ENCODE data around the gene MGP.

The MGP gene

DNA sequence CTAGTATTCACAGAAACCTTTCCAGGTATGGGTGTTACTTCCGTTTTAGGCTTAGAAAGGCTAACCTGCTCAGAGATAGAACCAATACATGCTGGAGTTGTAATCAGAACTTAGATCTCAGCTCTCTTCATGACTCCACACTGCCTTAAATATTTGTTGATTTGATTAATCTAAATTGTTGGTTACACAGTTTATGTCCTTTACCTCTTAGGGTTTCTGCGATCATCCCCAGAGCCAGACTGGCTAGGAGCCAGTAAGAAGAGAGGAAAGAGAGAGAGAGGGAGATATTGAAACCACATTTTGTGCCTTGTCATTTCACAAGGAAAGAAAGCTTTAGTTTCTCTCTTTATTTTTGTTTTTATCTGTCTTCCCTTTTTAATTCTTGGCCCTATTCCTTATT, 16.8 kb upstream of the MGP start:
- no peak for DNase-seq (ENCODE audit: low read depth)

DNA sequence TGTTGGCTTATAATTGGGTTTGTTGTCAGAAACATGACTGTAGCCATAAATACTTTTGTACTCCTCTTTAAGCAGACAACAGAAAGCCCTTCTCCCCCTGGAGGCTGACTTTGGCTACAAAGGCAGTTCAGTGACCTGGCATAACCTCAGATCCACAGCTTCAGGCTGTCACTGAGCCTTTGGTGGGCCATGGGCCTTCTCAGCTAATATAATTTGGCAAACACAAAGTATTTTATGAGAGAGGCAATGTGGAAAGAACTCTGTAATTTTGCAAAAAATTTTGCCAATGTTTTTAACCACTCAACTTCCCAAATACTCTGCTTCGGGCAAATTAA, 15.5 kb upstream of the MGP start:
- DNase-seq (ENCODE audit: low read depth) = no peak

- no peak for DNase-seq (ENCODE audit: low read depth)
These were observed 15.0 kb upstream of the MGP start for GRCh38 chr12:14900521-14901227.

DNA sequence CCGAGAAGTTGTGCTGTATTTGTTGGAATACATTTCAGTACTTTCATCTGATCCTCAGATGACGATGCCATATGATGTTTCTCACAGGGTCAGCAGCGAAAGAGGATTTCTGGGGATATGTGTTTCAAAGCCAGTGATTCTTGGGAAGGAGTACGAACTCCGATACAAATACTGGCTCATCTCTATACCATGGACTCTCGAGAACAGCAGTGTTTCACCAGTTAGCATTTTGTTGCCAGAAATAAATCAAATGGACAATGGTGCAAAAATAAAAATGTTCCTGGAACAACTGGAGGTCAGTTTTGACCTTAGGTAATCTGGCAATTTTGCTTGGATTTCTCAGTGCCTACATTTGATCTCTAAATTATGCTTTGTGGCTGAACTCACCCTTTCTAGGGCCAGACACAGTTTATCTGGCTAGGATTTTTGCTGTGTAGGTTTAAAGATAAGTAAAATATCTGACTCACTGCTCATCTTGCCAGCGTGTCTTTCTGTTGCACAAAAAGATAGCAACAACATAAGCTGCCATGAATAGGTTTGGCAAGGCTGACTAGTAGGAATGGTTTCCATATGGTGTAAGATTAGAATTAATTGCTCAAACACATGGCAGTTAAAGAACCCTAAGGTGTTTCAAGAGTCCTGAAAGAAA, 11.0 kb upstream of the MGP start:
- no peak for DNase-seq (ENCODE audit: low read depth)

- DNase-seq (ENCODE audit: low read depth) = no peak
These were observed 8.0 kb upstream of the MGP start for GRCh38 chr12:14893506-14894250.

DNA sequence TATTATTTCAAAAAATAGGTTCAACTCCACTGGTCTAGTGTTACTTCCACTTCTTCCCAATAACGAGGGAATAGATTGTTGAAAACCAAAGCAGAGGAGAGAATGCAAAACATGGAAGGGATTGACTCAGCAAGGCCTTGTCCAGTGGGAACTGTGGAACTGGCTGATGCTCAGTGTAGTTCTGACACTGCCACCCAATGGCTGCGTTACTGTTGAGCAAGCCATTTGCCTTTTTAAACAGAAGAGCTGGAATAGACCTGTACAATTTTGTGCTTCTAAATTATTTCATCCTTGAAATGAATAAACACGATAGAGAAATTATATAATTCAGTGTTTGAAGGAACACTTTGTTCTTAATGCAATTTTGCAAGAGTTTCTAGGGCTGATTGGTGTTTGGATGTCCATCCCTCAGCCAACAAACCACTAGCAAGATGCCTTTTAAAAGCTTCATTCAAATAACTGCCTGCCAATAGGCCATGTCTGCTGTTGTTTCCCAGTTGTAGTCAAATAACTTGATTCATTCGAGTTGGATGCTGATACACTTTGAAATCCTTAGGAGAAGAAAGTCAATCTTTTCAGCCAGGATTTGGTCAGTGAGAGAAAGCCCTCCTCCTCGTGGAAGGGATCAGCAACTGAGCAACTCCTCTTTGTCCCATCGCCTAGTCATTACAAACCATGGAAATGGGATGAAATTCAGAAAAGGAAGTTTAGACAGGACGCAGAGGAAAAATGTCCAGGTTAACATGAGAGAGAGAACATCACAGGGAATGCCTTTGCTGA, 7.3 kb upstream of the MGP start:
- DNase-seq (ENCODE audit: low read depth) = no peak

DNA sequence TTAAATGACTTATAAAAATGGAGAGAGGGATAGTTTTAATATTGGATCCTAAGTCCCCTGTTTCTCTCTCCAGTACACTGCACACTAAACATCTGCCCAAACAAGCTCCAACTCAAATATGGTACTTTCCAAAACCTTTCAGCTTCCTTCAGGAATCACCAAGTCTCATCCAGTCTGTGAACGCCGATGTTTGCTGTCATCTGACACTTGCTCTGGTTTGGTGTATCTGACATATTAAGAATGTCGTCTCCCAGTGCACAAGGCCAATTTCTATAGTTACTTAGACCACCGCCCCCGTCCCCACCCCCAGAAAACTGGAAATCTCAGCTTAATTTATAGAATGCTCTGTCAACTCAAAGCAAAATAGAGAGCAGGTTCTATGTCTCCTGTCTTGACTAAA, 5.0 kb upstream of the MGP start:
- no peak for DNase-seq (ENCODE audit: low read depth)

GRCh38 chr12:14886271-14886670, 617 bp upstream of the MGP start:
- DNase-seq (ENCODE audit: low read depth) = no peak

DNA sequence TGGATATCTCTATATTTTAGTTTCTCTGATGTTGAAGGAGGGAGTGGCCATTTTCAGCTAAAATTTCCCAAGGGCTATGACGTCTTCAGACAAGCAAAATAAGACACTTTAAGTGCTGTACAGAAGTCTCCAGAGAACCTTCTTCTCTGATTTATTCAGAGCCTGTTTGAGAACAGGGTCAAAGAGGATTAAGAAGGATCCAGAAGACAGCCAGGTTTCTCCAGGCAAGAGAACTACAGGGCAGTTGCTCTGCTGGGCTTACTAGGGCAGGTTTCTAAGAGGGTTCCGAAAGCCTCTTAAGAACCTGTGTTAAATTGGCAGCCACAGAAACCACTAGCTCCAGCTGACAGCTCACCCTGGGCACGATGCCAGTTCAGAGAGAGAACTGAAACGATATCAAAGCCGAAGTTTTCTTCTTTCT, 1.2 kb downstream of the MGP start:
- peak; percentile 53 for DNase-seq (ENCODE audit: low read depth)

GRCh38 chr12:14883686-14884085, 2.0 kb downstream of the MGP start:
- DNase-seq (ENCODE audit: low read depth) = no peak

DNA sequence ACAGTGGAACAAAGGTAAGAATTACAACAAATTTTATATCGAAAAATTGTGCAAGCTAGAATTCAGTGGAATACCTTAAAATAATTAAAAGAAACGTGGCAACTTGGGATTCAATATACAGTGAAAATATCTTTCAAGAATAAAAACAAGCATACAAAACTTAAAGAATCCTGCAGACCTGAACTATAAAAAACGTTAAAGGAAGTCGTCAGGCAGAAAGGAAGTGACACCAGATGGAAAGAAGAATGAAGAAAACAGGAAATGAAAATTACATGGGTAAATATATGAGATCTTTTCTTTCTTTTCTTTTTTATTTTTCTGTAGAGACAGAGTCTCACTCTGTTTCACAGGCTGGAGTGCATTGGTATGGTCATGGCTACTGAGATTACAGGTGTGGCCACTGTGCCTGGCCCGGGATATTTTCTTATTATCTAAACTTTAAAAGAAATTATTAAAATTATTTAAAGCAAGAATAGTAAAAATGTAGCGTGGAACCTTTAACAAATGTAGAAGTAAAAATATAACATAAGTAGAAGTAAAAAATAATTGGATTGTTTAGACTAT, 4.7 kb downstream of the MGP start:
- DNase-seq (ENCODE audit: low read depth) = no peak

DNA sequence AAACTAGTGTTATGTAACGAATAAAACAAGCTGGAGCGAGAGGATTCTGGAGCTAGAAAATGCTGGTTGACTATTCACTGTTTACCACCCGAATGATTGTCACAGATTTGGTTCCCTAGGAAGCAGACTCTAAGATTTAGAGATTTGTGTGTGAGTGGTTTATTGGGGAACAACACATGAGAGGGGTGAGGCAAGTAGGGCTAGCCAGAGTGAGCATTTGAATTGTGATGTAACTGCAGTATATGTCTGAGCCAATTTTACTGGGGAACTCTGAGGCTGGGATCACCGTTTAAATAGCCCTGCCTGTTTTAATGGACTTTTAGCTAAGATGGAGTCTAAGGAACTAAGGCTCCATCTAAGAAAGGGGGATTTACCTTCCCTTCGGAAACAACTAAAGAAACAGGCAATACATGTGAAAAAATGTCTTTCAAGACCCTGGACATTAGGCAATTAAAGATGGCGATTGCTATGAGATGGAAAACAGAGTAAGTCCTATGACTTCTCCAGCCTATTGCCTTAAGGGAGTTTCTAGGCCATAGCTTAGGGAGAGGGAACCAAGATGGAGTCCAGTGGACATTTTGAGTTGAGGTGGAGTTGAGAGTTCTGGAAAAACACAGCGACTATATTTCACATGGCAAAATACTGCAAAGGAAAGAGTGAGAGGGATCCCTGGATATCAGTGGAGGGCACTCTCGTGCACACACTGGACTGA, 6.3 kb downstream of the MGP start:
- no peak for DNase-seq (ENCODE audit: low read depth)

DNA sequence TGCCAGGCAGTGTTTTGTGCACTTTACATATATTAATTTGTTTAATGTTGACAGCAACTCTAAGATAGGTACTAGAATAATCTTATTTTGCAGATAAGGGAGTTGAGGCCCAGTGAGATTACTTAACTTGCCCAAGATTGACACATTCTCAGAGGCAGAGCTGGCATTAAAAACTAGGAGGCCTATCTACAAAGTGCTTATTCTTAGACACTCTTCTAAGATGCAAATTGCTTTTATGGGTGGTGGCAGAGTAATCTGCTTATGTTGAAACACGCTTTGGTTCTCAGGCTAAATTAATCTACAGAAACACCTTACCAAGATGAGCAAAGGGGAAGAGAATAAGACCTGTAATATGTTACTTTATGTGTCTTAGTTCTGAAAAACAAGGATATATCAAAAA, 7.2 kb downstream of the MGP start:
- no peak for DNase-seq (ENCODE audit: low read depth)

GRCh38 chr12:14876833-14877232, 8.8 kb downstream of the MGP start:
- no peak for DNase-seq (ENCODE audit: low read depth)

DNA sequence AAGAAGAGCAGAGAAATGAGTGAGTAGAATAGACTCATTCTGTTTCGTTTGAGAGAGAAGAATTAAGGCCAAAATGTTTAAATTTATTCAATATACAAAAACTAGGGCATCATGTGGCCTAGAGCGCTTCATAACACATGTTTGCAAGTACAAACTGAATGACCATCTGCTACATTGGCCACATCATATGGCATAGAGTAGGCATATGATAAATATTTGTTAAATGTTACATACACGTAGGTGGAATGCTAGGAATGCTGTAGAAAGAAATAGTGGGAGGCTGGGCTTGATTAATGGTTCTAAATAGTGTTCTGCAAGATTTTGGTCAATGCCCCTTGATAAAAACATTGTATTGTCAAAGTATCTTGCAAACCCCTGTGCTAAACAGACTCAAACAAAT, 10.8 kb downstream of the MGP start:
- no peak for DNase-seq (ENCODE audit: low read depth)

GRCh38 chr12:14873440-14874185, 12.0 kb downstream of the MGP start:
- no peak for DNase-seq (ENCODE audit: low read depth)

DNA sequence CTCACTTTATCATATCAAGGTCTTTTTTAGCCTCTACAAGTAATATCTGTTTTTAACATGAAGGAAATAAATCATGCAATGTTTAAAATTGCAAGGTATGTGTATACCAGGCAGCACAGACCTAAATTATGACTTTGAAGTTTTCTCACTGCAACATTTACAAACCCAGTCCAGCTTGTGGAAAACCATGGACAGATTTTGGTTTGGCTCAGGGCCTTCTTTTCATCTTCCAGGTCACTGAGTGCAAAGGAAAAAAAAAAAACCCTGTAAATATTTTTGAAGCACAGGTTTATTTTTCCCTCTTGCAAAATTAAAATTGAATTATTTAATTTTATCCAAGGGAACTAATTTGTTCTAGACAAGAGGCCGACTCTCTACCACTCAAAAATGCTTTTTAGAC, 13.8 kb downstream of the MGP start:
- DNase-seq (ENCODE audit: low read depth) = no peak

DNA sequence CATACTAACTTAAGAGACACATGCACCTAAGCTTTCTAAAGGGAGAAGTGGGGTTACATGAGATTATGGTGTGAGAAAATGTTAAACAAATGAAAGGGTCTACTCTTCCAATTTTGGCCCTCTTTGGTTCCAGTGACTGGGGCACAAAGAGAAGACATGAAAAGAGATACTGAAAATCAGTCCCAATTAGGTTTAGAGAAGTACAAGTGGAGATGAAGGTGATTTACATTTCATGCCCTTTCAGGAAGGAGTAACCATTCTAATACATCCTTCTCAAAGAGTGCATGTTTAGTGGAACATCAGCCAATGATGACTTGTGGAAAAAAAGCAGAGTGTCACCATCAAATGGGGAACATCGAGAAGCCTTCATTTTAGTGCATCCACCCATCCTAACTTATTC, 14.4 kb downstream of the MGP start:
- no peak for DNase-seq (ENCODE audit: low read depth)

GRCh38 chr12:14868916-14869506, 16.6 kb downstream of the MGP start:
- DNase-seq (ENCODE audit: low read depth) = no peak

- no peak for DNase-seq (ENCODE audit: low read depth)
These were observed 25.2 kb downstream of the MGP start for GRCh38 chr12:14860490-14860889.

DNA sequence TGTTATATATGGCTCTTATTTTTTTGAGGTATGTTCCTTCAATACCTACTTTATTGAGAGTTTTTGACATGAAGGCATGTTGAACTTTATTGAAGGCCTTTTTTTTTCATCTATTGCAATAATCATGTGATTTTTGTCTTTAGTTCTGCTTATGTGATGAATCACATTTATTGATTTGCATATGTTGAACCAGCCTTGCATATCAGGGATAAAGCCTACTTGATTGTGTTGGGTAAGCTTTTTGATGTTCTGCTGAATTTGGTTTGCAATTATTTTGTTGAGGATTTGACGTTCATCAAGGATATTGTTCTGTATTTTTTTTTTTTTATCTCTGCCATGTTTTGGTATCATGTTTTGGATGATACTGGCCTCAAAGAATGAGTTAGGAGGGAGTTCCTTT, 27.1 kb downstream of the MGP start:
- no peak for DNase-seq (ENCODE audit: low read depth)

Measured in activated T-helper 9 cell treated with anti-CD3 and anti-CD28 coated beads, Interleukin-2, amount 50 U/mL, for 16 hours (primary cell).